ENCODE data around the gene TNFRSF8. TPM values are rescaled to one million over a fixed set of nuclear protein-coding genes. Genes with fewer than 3 reads are reported as not detected.

The TNFRSF8 gene
- total RNA-seq, 1 experiment from 2014 or later: 2.9 TPM

GRCh38 chr1:12180903-12181302 lies 117.8 kb downstream of the TNFRSF8 start:
- H4K8ac ChIP-seq (replicated peaks; ENCODE audit: insufficient read length, low read depth, low read length): no peak overlapping the region
- H3K18ac ChIP-seq (ENCODE audit: insufficient read length, low read depth, low read length): no peak overlapping the region
- H3K27me3 Mint-ChIP-seq (ENCODE audit: low read depth): peaks cover 4% of the 10 kb centered on the region
- H3K4ac ChIP-seq (ENCODE audit: low read depth, low read length): no peak overlapping the region
- peaks cover 0 to 4% of the 10 kb centered on the region in 2 experiments; a peak in 4 of 5 replicates for H3K9me3 Mint-ChIP-seq
- no peak overlapping the region for H4K91ac ChIP-seq (ENCODE audit: insufficient read length, low read depth, low read length)
- H4K20me1 ChIP-seq (ENCODE audit: control insufficient read depth, insufficient read depth, insufficient read length): no peaks in the 10 kb centered on the region
- H3K79me2 ChIP-seq (ENCODE audit: insufficient read depth, low read length): no peaks in the 10 kb centered on the region
- no peak overlapping the region for H3K9ac ChIP-seq (ENCODE audit: extremely low read depth, insufficient read length, low read length)
- DNase-seq: no peak
- no CpG with 5 or more reads among the region's 7 CpGs for WGBS (ENCODE audit: extremely low coverage, insufficient read length, low lambda C conversion rate)
- no peak overlapping the region for H2BK12ac ChIP-seq (ENCODE audit: insufficient read length, low read depth, low read length)
- no peaks in the 10 kb centered on the region for H3K79me1 ChIP-seq (ENCODE audit: insufficient read depth, low read depth, low read length, poor library complexity, severe bottlenecking)
- no peak overlapping the region for H3K27ac ChIP-seq (ENCODE audit: insufficient read length, low read depth, low read length)
- H3K4me3 Mint-ChIP-seq: no peak overlapping the region
- no peak overlapping the region for H3T11ph ChIP-seq (ENCODE audit: low read length)
- no peak overlapping the region for H3K56ac ChIP-seq (ENCODE audit: insufficient read length, low read depth, low read length)
- H3K4me1 ChIP-seq (ENCODE audit: insufficient read depth, low read length): no peaks in the 10 kb centered on the region; the same call in 1 of the 2 replicates
- peaks cover 0 to 5% (median 1%) of the 10 kb centered on the region in 3 experiments; a peak in 2 of 7 replicates for H3K36me3 Mint-ChIP-seq (ENCODE audit: insufficient read depth in 1 of 3, low read depth in 3 of 3)
- peaks cover 19 to 38% of the 10 kb centered on the region in 2 experiments for H3K4me1 Mint-ChIP-seq
- no peaks in the 10 kb centered on the region for H3K23me2 ChIP-seq (ENCODE audit: insufficient read length, low read depth, low read length, poor library complexity, severe bottlenecking)
- no peak overlapping the region for H3K4me2 ChIP-seq (ENCODE audit: insufficient read depth, insufficient read length, low read length)
- no peak overlapping the region for H2BK5ac ChIP-seq (ENCODE audit: insufficient read length, low read length)
- no peak overlapping the region for H2AK5ac ChIP-seq (ENCODE audit: insufficient read length, low read length)
- H2AFZ ChIP-seq (ENCODE audit: low read length): no peak overlapping the region
- no peaks in the 10 kb centered on the region for H3K27me3 ChIP-seq (ENCODE audit: insufficient read depth, low read length)
- no peak overlapping the region for H2BK20ac ChIP-seq (ENCODE audit: low read depth, low read length, poor library complexity, severe bottlenecking)
- H3K14ac ChIP-seq (ENCODE audit: insufficient read depth, low read length): no peak overlapping the region
- H3K27ac Mint-ChIP-seq: no peak overlapping the region
- no peak overlapping the region for H2BK15ac ChIP-seq (ENCODE audit: low read depth, low read length)
- no peak overlapping the region for H2BK120ac ChIP-seq (ENCODE audit: low read depth, low read length, poor library complexity, severe bottlenecking)
- H3K23ac ChIP-seq (ENCODE audit: insufficient read length, low read depth, low read length): no peak overlapping the region
- no peak overlapping the region for H4K5ac ChIP-seq (ENCODE audit: insufficient read length, low read depth, low read length)
- TF ChIP-seq, protein P1, sequence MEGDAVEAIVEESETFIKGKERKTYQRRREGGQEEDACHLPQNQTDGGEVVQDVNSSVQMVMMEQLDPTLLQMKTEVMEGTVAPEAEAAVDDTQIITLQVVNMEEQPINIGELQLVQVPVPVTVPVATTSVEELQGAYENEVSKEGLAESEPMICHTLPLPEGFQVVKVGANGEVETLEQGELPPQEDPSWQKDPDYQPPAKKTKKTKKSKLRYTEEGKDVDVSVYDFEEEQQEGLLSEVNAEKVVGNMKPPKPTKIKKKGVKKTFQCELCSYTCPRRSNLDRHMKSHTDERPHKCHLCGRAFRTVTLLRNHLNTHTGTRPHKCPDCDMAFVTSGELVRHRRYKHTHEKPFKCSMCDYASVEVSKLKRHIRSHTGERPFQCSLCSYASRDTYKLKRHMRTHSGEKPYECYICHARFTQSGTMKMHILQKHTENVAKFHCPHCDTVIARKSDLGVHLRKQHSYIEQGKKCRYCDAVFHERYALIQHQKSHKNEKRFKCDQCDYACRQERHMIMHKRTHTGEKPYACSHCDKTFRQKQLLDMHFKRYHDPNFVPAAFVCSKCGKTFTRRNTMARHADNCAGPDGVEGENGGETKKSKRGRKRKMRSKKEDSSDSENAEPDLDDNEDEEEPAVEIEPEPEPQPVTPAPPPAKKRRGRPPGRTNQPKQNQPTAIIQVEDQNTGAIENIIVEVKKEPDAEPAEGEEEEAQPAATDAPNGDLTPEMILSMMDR (conservative IDR thresholded peaks at IDR 0.05): no peak
- H3K9me3 ChIP-seq (ENCODE audit: control insufficient read depth, low read depth, low read length): no peaks in the 10 kb centered on the region
